Measurements from ENCODE around the gene HGF.

GRCh38 chr7:81676105-81676811, 93.6 kb downstream of the HGF start:
- no peak for TF ChIP-seq CTCF (IDR thresholded peaks at IDR 0.05; ENCODE audit: insufficient read depth, low read length, poor library complexity, severe bottlenecking)
- no peak for TF ChIP-seq EZH2phosphoT487 (conservative IDR thresholded peaks at IDR 0.05; ENCODE audit: low read length)
